ENCODE measurements around the gene MCTS1. TPM values are rescaled to one million over a fixed set of nuclear protein-coding genes. Genes with fewer than 3 reads are reported as not detected.
A peak's percentile ranks its signal among the peaks of the same experiment; 100 is the strongest.

Gene MCTS1
- total RNA-seq, 1 donor from 2014 or later, result 34.7 TPM

DNA sequence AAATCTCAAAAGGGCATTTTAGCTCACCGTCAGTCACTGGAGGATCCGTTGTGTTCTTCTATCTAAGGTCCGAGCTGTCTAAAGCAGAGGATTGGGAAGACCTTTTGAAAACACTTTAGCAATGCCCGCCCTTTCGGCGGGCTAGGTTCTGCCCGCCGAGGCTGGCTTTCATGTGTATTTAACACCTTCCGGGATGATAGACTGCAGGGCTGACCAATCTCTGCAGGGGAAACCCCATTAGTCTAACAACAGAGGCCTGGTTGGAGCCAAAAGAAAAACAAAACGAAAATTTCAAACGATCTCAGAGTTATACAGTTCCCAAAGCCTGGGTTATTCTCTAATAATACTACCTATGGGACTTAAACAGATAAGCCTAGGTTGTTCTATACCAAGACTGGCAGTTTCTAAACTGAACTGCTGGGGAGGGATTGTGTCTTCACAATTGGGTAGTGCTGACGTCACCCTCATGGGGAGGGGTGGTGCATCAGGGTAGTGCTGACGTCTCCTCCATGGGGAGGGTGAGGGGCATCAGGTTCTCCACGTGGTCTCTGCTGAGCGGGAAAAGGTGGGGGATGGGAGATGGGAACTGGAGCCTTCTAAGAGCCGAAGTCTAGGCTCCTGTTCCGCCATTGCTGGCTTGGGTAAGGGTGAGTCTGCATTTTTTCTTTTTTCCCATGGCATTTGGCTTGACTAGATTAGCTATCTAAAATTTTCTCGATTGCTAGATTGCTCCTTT lies 28.4 kb upstream of the MCTS1 start:
- H3K27me3 Mint-ChIP-seq (ENCODE audit: unreplicated experiment), result peaks cover 2% of the 10 kb centered on the region
- no peak overlapping the region for H3K4me3 Mint-ChIP-seq (ENCODE audit: unreplicated experiment)
- H3K4me1 Mint-ChIP-seq (ENCODE audit: unreplicated experiment), result peaks cover 5% of the 10 kb centered on the region
- H3K9me3 Mint-ChIP-seq (ENCODE audit: unreplicated experiment), result no peaks in the 10 kb centered on the region
- DNase-seq (ENCODE audit: low spot score), result no peak
- H3K36me3 Mint-ChIP-seq (ENCODE audit: low read depth, unreplicated experiment), result no peaks in the 10 kb centered on the region
- TF ChIP-seq, protein P1, sequence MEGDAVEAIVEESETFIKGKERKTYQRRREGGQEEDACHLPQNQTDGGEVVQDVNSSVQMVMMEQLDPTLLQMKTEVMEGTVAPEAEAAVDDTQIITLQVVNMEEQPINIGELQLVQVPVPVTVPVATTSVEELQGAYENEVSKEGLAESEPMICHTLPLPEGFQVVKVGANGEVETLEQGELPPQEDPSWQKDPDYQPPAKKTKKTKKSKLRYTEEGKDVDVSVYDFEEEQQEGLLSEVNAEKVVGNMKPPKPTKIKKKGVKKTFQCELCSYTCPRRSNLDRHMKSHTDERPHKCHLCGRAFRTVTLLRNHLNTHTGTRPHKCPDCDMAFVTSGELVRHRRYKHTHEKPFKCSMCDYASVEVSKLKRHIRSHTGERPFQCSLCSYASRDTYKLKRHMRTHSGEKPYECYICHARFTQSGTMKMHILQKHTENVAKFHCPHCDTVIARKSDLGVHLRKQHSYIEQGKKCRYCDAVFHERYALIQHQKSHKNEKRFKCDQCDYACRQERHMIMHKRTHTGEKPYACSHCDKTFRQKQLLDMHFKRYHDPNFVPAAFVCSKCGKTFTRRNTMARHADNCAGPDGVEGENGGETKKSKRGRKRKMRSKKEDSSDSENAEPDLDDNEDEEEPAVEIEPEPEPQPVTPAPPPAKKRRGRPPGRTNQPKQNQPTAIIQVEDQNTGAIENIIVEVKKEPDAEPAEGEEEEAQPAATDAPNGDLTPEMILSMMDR (IDR thresholded peaks at IDR 0.05; ENCODE audit: unreplicated experiment), result no peak
- no peak overlapping the region for H3K27ac Mint-ChIP-seq (ENCODE audit: unreplicated experiment)

DNA sequence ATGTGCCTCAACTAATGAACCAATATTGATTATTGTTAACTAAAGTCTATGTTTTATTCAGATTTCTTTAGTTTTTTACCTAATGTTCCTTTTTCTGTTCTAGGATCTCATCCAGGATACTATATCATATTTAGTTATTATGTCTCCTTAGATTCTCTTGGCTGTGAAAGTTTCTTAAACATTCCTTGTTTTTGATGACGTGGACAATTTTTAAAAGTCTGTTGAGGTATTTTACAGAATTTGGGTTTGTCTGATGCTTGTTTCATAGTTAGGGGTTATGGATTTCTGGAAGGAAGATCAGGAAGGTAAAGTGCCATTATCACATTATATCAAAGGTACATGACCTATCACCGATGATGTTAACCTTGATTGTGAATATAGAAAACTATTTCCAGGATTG lies 18.2 kb upstream of the MCTS1 start:
- no peak for DNase-seq (ENCODE audit: low spot score)
- H3K36me3 Mint-ChIP-seq (ENCODE audit: low read depth, unreplicated experiment), result no peaks in the 10 kb centered on the region
- no peaks in the 10 kb centered on the region for H3K9me3 Mint-ChIP-seq (ENCODE audit: unreplicated experiment)
- H3K4me3 Mint-ChIP-seq (ENCODE audit: unreplicated experiment), result no peak overlapping the region
- H3K4me1 Mint-ChIP-seq (ENCODE audit: unreplicated experiment), result no peaks in the 10 kb centered on the region
- H3K27ac Mint-ChIP-seq (ENCODE audit: unreplicated experiment), result no peak overlapping the region
- H3K27me3 Mint-ChIP-seq (ENCODE audit: unreplicated experiment), result no peaks in the 10 kb centered on the region
- TF ChIP-seq, protein P1 (IDR thresholded peaks at IDR 0.05; ENCODE audit: unreplicated experiment), result no peak

DNA sequence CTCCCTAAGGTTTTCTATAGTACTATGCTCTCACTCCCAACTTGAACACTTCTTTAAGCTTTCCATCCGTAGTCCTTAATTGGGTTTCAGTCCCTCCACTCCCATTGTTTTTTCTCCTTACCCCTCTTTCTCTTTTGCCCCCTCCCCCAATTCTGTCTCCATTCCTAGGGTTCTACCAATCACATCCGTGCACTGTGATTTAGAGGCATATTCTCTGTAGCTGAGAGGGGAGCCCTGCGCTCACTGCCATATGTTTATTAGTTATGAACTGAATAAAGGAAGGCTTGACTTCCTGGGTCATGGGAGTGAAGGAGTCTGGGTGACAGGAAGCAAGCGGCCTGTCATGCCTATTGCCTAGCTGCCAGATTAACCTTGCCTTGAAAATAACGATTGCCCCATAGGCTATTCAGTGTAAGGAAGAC lies 471 bp downstream of the MCTS1 start:
- H3K4me3 Mint-ChIP-seq (ENCODE audit: unreplicated experiment), result peak overlapping the region; percentile 96
- H3K9me3 Mint-ChIP-seq (ENCODE audit: unreplicated experiment), result no peaks in the 10 kb centered on the region
- H3K27ac Mint-ChIP-seq (ENCODE audit: unreplicated experiment), result peak overlapping the region; percentile 98
- H3K4me1 Mint-ChIP-seq (ENCODE audit: unreplicated experiment), result no peaks in the 10 kb centered on the region
- peaks cover 2% of the 10 kb centered on the region for H3K27me3 Mint-ChIP-seq (ENCODE audit: unreplicated experiment)
- TF ChIP-seq, protein P1 (IDR thresholded peaks at IDR 0.05; ENCODE audit: unreplicated experiment), result no peak
- H3K36me3 Mint-ChIP-seq (ENCODE audit: low read depth, unreplicated experiment), result no peaks in the 10 kb centered on the region
- DNase-seq (ENCODE audit: low spot score), result no peak

DNA sequence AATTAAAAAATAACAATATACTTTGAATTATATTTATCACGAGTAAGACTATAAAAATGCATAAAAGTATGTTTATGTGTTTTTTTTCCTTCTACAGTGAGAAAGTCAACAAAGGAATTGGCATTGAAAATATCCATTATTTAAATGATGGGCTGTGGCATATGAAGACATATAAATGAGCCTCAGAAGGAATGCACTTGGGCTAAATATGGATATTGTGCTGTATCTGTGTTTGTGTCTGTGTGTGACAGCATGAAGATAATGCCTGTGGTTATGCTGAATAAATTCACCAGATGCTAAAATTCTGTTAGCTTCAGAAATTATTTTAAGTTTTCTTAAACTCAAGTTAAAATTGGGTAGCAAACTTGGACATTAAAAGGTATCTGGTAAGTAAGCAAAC lies 8.2 kb downstream of the MCTS1 start:
- Mint-ChIP-seq H3K4me3 (ENCODE audit: unreplicated experiment) (no peak overlapping the region), H3K27me3 (ENCODE audit: unreplicated experiment) (no peaks in the 10 kb centered on the region), H3K4me1 (ENCODE audit: unreplicated experiment) (no peaks in the 10 kb centered on the region), H3K36me3 (ENCODE audit: low read depth, unreplicated experiment) (no peaks in the 10 kb centered on the region), H3K9me3 (ENCODE audit: unreplicated experiment) (no peaks in the 10 kb centered on the region), H3K27ac (ENCODE audit: unreplicated experiment) (no peak overlapping the region)
- no peak for DNase-seq (ENCODE audit: low spot score)
- TF ChIP-seq, protein P1 (IDR thresholded peaks at IDR 0.05; ENCODE audit: unreplicated experiment), result no peak

DNA sequence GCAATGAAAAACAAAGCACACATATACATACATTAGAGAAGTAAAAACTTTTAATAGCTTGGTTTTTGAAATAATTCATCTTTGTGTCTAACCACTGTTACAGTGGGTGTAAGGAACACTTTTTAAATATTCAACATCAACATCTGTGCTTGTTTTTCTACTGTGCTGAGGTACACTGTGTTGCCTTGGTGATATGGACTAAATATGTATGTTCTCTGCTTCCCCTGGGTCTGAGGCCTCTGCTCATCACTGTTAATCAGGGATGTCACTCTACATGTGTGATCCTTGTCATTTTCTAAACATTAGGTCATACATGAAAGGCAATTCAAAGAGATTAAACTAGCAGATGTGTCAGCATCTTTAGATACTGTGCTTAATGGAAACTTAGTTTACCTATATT lies 10.9 kb downstream of the MCTS1 start:
- DNase-seq (ENCODE audit: low spot score), result no peak
- H3K36me3 Mint-ChIP-seq (ENCODE audit: low read depth, unreplicated experiment), result no peaks in the 10 kb centered on the region
- TF ChIP-seq, protein P1 (IDR thresholded peaks at IDR 0.05; ENCODE audit: unreplicated experiment), result no peak
- no peaks in the 10 kb centered on the region for H3K9me3 Mint-ChIP-seq (ENCODE audit: unreplicated experiment)
- H3K4me3 Mint-ChIP-seq (ENCODE audit: unreplicated experiment), result no peak overlapping the region
- no peaks in the 10 kb centered on the region for H3K27me3 Mint-ChIP-seq (ENCODE audit: unreplicated experiment)
- no peak overlapping the region for H3K27ac Mint-ChIP-seq (ENCODE audit: unreplicated experiment)
- H3K4me1 Mint-ChIP-seq (ENCODE audit: unreplicated experiment), result no peaks in the 10 kb centered on the region

Measured in endothelial cell (in vitro differentiated cells).